Cardiac muscle cell (in vitro differentiated cells and primary cell): ENCODE results near the gene TES. TPM values are rescaled to one million over a fixed set of nuclear protein-coding genes. Genes with fewer than 3 reads are reported as not detected.

Experiments
- DNase-seq, 2 donors: peaks; one replicate each; pipeline versions ENCODE4 v3.0.0 to v3.0.0-alpha.2; 2010 to 2017; ENCODE audit warnings: low read depth in 1 of 2, low spot score in 1 of 2
- H3K27ac ChIP-seq: fragments of 200-600 bp; sonication (generic); 2 replicates; pipeline ENCODE4 v1.5.1; 2016
- H3K27me3 ChIP-seq: fragments of 200-600 bp; sonication (generic); 2 replicates; pipeline ENCODE4 v1.6.0; 2016; ENCODE audit warnings: control low read depth
- H3K36me3 ChIP-seq: fragments of 200-600 bp; sonication (generic); 2 replicates; pipeline ENCODE4 v1.5.1; 2016; ENCODE audit warnings: control low read depth
- H3K4me1 ChIP-seq: fragments of 200-600 bp; sonication (generic); 2 replicates; pipeline ENCODE4 v1.8.1; 2017; ENCODE audit warnings: low read depth, mild to moderate bottlenecking, mixed run types
- H3K4me3 ChIP-seq: fragments of 200-600 bp; sonication (generic); 2 replicates; pipeline ENCODE4 v1.5.1; 2016; ENCODE audit warnings: mild to moderate bottlenecking
- H3K9me3 ChIP-seq: fragments of 200-600 bp; sonication (generic); 2 replicates; pipeline ENCODE4 v1.5.1; 2017; ENCODE audit warnings: low read depth, mild to moderate bottlenecking, control low read depth
- polyA plus RNA-seq: library from polyadenylated mRNA; unstranded; fragments of >200 nt; fragmentation: Nextera tagmentation; extraction: Ambion mirVana; gene quantifications from 2 replicates; pipeline ENCODE4 v1.2.1, GENCODE V29; 2016
- total RNA-seq: library from RNA; depleted of rRNA; stranded (reverse); fragments of >200 nt; gene quantifications from 2 replicates; pipeline ENCODE4 v1.2.3, GENCODE V29; 2016
- TF ChIP-seq, protein P1 (sequence below): IDR thresholded peaks from 2 replicates; pipeline ENCODE4 v1.5.1; 2012; ENCODE audit warnings: low read depth, mild to moderate bottlenecking, low read length

The TES gene
- total and polyA plus RNA-seq, 2 experiments from 2014 or later, result 13.4 to 29.1 TPM

DNA sequence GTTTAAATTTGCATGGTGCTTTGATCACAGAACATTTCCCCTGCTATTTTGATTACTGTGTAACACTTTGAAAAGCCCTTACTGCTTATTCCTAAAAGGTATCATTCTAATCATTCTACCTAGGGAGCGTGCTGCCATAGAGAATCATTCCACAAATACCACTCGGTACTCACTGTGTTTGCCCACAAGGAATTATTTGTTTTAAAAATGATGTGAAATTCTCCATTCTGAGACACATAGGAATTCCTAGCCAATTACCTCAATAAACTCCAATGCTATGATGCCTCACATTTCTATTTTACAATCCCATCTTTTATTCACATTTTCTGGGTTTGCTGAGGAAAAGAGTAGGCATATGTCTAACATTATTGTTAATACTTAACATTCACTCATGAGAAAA, 16.2 kb upstream of the TES start:
- no peak overlapping the region for H3K27ac ChIP-seq
- no peaks in the 10 kb centered on the region for H3K36me3 ChIP-seq
- H3K27me3 ChIP-seq, result no peaks in the 10 kb centered on the region
- no peak overlapping the region for H3K4me3 ChIP-seq
- H3K4me1 ChIP-seq, result no peaks in the 10 kb centered on the region
- no peak for DNase-seq
- no peaks in the 10 kb centered on the region for H3K9me3 ChIP-seq
- TF ChIP-seq, protein P1, sequence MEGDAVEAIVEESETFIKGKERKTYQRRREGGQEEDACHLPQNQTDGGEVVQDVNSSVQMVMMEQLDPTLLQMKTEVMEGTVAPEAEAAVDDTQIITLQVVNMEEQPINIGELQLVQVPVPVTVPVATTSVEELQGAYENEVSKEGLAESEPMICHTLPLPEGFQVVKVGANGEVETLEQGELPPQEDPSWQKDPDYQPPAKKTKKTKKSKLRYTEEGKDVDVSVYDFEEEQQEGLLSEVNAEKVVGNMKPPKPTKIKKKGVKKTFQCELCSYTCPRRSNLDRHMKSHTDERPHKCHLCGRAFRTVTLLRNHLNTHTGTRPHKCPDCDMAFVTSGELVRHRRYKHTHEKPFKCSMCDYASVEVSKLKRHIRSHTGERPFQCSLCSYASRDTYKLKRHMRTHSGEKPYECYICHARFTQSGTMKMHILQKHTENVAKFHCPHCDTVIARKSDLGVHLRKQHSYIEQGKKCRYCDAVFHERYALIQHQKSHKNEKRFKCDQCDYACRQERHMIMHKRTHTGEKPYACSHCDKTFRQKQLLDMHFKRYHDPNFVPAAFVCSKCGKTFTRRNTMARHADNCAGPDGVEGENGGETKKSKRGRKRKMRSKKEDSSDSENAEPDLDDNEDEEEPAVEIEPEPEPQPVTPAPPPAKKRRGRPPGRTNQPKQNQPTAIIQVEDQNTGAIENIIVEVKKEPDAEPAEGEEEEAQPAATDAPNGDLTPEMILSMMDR, result no peak

DNA sequence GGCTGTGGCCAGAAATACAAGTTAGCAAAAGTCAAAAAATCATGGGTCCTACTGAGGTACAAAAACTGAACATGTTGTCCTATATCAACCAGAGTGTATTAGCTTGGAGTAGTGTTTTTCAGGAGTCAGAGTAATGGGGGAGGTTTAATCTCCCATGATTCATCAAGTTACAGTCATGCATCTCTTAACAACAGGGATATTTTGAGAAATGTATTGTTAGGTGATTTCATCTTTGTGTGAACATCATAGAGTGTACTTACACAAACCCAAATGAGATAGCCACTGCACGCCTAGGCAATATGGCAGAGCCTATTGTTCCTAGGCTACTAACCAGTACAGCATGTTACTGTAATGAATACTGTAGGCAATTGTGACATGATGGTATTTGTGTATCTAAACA, 14.9 kb upstream of the TES start:
- Histone ChIP-seq H3K9me3 (no peaks in the 10 kb centered on the region), H3K4me1 (no peaks in the 10 kb centered on the region), H3K4me3 (no peak overlapping the region), H3K36me3 (no peaks in the 10 kb centered on the region), H3K27ac (no peak overlapping the region), H3K27me3 (no peaks in the 10 kb centered on the region)
- DNase-seq, result no peak
- TF ChIP-seq, protein P1, result no peak

GRCh38 chr7:116196947-116197346, 13.4 kb upstream of the TES start:
- H3K4me3 ChIP-seq, result no peak overlapping the region
- DNase-seq, result no peak

DNA sequence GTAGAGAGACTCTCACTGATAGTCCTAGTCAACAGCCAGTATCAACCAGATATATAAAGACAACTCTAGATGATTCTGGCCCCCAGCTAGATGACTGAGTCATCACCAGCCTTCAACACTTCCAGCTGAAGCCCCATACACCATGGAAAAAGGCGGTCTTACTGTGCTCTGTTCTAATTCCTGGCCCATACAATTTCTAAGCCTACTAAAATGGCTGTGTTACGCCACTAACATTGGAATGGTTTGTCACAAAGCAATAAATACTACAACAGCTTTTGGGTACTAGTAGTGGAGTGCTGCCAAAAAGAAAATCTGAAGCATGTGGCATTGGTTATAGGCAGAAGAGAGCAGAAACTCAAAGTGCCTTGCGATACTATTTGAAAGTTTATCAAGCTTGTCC, 13.0 kb upstream of the TES start:
- TF ChIP-seq, protein P1, result no peak
- Histone ChIP-seq H3K4me1 (no peaks in the 10 kb centered on the region), H3K36me3 (no peaks in the 10 kb centered on the region), H3K27me3 (peaks cover 1% of the 10 kb centered on the region), H3K27ac (no peak overlapping the region), H3K9me3 (no peaks in the 10 kb centered on the region), H3K4me3 (no peak overlapping the region)
- peak in 1 of 2 donors; percentile 41 for DNase-seq

More at GRCh38 chr7:116196947-116197346, 13.4 kb upstream of the TES start:
- Histone ChIP-seq H3K4me1 (no peaks in the 10 kb centered on the region), H3K36me3 (no peaks in the 10 kb centered on the region), H3K27me3 (no peaks in the 10 kb centered on the region), H3K27ac (no peak overlapping the region), H3K9me3 (no peaks in the 10 kb centered on the region)
- TF ChIP-seq, protein P1, result no peak

DNA sequence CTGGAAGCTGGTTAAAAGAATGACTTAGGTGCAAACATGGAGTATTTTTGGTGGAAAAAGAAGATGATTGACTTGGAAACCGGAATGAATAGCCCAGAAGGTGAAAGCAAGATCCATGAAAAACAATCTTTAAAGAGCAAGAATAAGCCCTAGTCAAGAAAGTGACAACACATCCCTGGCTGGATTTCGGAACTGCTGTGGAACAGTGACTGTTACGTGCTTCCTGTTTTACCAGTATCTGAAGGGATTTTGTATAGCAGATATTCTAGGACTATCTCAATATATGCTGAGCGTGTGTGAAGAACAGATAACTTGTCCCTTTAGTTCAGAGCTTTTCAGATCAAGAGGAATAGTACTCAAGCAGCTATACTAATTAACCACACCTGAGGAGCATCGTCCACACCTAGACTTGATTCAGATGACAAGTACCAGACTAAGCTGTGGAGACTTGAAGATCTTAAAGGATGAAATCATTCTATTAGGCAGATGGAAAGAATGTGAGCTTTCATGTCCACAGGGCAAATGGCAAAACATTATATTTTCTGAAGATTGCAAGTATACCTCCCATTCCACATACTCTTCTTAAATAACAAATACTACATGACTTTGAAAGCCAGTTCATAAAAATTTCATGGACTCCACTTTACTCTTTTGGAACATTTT, 11.5 kb upstream of the TES start:
- H3K27me3 ChIP-seq, result peaks cover 4% of the 10 kb centered on the region
- no peak overlapping the region for H3K4me3 ChIP-seq
- DNase-seq, result no peak
- no peaks in the 10 kb centered on the region for H3K4me1 ChIP-seq
- TF ChIP-seq, protein P1, result no peak
- no peak overlapping the region for H3K27ac ChIP-seq
- no peaks in the 10 kb centered on the region for H3K9me3 ChIP-seq
- H3K36me3 ChIP-seq, result no peaks in the 10 kb centered on the region
